Neural progenitor cell (in vitro differentiated cells): ENCODE data around the gene ADAMTSL1. TPM values are rescaled to one million over a fixed set of nuclear protein-coding genes. Genes with fewer than 3 reads are reported as not detected.
A peak's percentile ranks its signal among the peaks of the same experiment; 100 is the strongest.
"Not testable (repeated sequence)": the region's sequence is repeated elsewhere in the genome, so short reads cannot be mapped to it uniquely, and the experiment has no call there.

Source experiments
- DNase-seq: peaks from one replicate; pipeline ENCODE4 v3.0.0-alpha.2; 2016; ENCODE audit warnings: low spot score
- H2AFZ ChIP-seq: fragments of 200-600 bp; sonication (generic); replicated peaks from 2 replicates; pipeline ENCODE4 v1.6.1; 2016; ENCODE audit warnings: antibody characterized with exemption
- H3F3A ChIP-seq: fragments of 200-600 bp; sonication (generic); 2 replicates; pipeline ENCODE4 v1.6.1; 2016; ENCODE audit warnings: antibody characterized with exemption, low read depth
- H3K27ac ChIP-seq: fragments of 200-600 bp; sonication (generic); 2 replicates; pipeline ENCODE4 v1.5.1; 2016; ENCODE audit warnings: mild to moderate bottlenecking
- H3K27me3 ChIP-seq: fragments of 200-600 bp; sonication (generic); 2 replicates; pipeline ENCODE4 v1.6.1; 2016; ENCODE audit warnings: mild to moderate bottlenecking, moderate library complexity
- H3K36me3 ChIP-seq: fragments of 200-600 bp; sonication (generic); 2 replicates; pipeline ENCODE4 v1.5.1; 2016
- H3K4me1 ChIP-seq: fragments of 200-600 bp; sonication (generic); 2 replicates; pipeline ENCODE4 v1.6.1; 2016; ENCODE audit warnings: mixed run types
- H3K4me2 ChIP-seq: fragments of 200-600 bp; sonication (generic); 2 replicates; pipeline ENCODE4 v1.6.1; 2016
- H3K4me3 ChIP-seq: fragments of 200-600 bp; sonication (generic); 2 replicates; pipeline ENCODE4 v1.5.1; 2016
- H3K79me2 ChIP-seq: fragments of 200-600 bp; sonication (generic); 2 replicates; pipeline ENCODE4 v1.6.1; 2016; ENCODE audit warnings: low read depth
- H3K9ac ChIP-seq: fragments of 200-600 bp; sonication (generic); 2 replicates; pipeline ENCODE4 v1.6.1; 2016
- H3K9me3 ChIP-seq: fragments of 200-600 bp; sonication (generic); 2 replicates; pipeline ENCODE4 v1.5.1; 2016; ENCODE audit warnings: low read depth
- H4K20me1 ChIP-seq: fragments of 200-600 bp; sonication (generic); 2 replicates; pipeline ENCODE4 v1.6.1; 2016; ENCODE audit warnings: low read depth
- H3K27ac Mint-ChIP-seq: 3 replicates; pipeline ENCODE4 v1.8.0; 2021; ENCODE audit warnings: mixed read lengths
- H3K27me3 Mint-ChIP-seq: 2 replicates; pipeline ENCODE4 v1.8.0; 2022; ENCODE audit warnings: low read depth, mild to moderate bottlenecking, inconsistent platforms, moderate library complexity, mixed read lengths; ENCODE audit not compliant: insufficient read depth
- H3K36me3 Mint-ChIP-seq: 3 replicates; pipeline ENCODE4 v1.8.0; 2021; ENCODE audit warnings: mixed read lengths
- H3K4me1 Mint-ChIP-seq: 3 replicates; pipeline ENCODE4 v1.8.0; 2021; ENCODE audit warnings: mixed read lengths
- H3K4me3 Mint-ChIP-seq: 3 replicates; pipeline ENCODE4 v1.8.0; 2021; ENCODE audit warnings: mild to moderate bottlenecking, moderate library complexity, mixed read lengths
- H3K9me3 Mint-ChIP-seq: 3 replicates; pipeline ENCODE4 v1.8.0; 2020; ENCODE audit warnings: mixed read lengths
- CTCF ChIP-seq: fragments of 200-600 bp; sonication (generic); IDR thresholded peaks from 2 replicates; pipeline ENCODE4 v1.5.1; 2017; ENCODE audit warnings: antibody characterized with exemption, mild to moderate bottlenecking
- EZH2 ChIP-seq: fragments of 200-600 bp; sonication (generic); IDR thresholded peaks from 2 replicates; pipeline ENCODE4 v1.6.1; 2017; ENCODE audit warnings: antibody characterized with exemption, mild to moderate bottlenecking, moderate library complexity
- EZH2phosphoT487 ChIP-seq: fragments of 200-600 bp; sonication (generic); IDR thresholded peaks from 2 replicates; pipeline ENCODE4 v1.6.1; 2017; ENCODE audit warnings: antibody characterized with exemption
- total RNA-seq: library from RNA; depleted of rRNA; stranded (reverse); fragments of >200 nt; gene quantifications from 2 replicates; pipeline ENCODE4 v1.2.3, GENCODE V29; 2015; ENCODE audit warnings: low replicate concordance

Gene ADAMTSL1
- total RNA-seq, 1 donor from 2014 or later, result 0.73 TPM

GRCh38 chr9:18866121-18866831 is 392.3 kb downstream of the ADAMTSL1 start:
- H3K27ac ChIP-seq, result no peak overlapping the region
- no peaks in the 10 kb centered on the region for H4K20me1 ChIP-seq
- Mint-ChIP-seq H3K27me3 (no peaks in the 10 kb centered on the region), H3K4me3 (no peak overlapping the region), H3K9me3 (peaks cover 7% of the 10 kb centered on the region), H3K27ac (no peak overlapping the region), H3K4me1 (peaks cover 12% of the 10 kb centered on the region), H3K36me3 (no peaks in the 10 kb centered on the region)
- no peak overlapping the region for H3K9ac ChIP-seq
- H3K4me1 ChIP-seq, result peaks cover 6% of the 10 kb centered on the region
- no peak overlapping the region for H3K4me3 ChIP-seq
- no peaks in the 10 kb centered on the region for H3F3A ChIP-seq
- no peaks in the 10 kb centered on the region for H3K36me3 ChIP-seq
- peak overlapping the region; percentile 21 for H2AFZ ChIP-seq
- H3K27me3 ChIP-seq, result no peaks in the 10 kb centered on the region
- H3K4me2 ChIP-seq, result no peak overlapping the region
- DNase-seq, result no peak
- TF ChIP-seq EZH2, result no peak
- no peak for TF ChIP-seq CTCF
- TF ChIP-seq EZH2phosphoT487, result no peak
- no peaks in the 10 kb centered on the region for H3K9me3 ChIP-seq
- H3K79me2 ChIP-seq, result no peaks in the 10 kb centered on the region

- Histone ChIP-seq H3K36me3 (no peaks in the 10 kb centered on the region), H2AFZ (no peak overlapping the region), H3K4me2 (no peak overlapping the region), H3F3A (no peaks in the 10 kb centered on the region), H3K27ac (no peak overlapping the region), H3K9me3 (no peaks in the 10 kb centered on the region), H3K4me3 (no peak overlapping the region), H3K4me1 (no peaks in the 10 kb centered on the region), H3K27me3 (no peaks in the 10 kb centered on the region), H4K20me1 (no peaks in the 10 kb centered on the region), H3K9ac (no peak overlapping the region), H3K79me2 (no peaks in the 10 kb centered on the region)
- no peak for DNase-seq
- H3K4me1 Mint-ChIP-seq, result peaks cover 4% of the 10 kb centered on the region
- no peak overlapping the region for H3K4me3 Mint-ChIP-seq
- H3K27ac Mint-ChIP-seq, result no peak overlapping the region
- H3K9me3 Mint-ChIP-seq, result peaks cover 7% of the 10 kb centered on the region
- no peak for TF ChIP-seq CTCF
- no peak for TF ChIP-seq EZH2
- no peak for TF ChIP-seq EZH2phosphoT487
- H3K27me3 Mint-ChIP-seq, result no peaks in the 10 kb centered on the region
- no peaks in the 10 kb centered on the region for H3K36me3 Mint-ChIP-seq
Measured at GRCh38 chr9:18869725-18870124, 395.8 kb downstream of the ADAMTSL1 start.

- Mint-ChIP-seq H3K36me3 (no peaks in the 10 kb centered on the region), H3K9me3 (peaks cover 7% of the 10 kb centered on the region), H3K27ac (no peak overlapping the region), H3K27me3 (no peaks in the 10 kb centered on the region), H3K4me1 (no peaks in the 10 kb centered on the region), H3K4me3 (no peak overlapping the region)
- Histone ChIP-seq H3K27me3 (no peaks in the 10 kb centered on the region), H4K20me1 (no peaks in the 10 kb centered on the region), H3K79me2 (no peaks in the 10 kb centered on the region), H3K36me3 (no peaks in the 10 kb centered on the region), H3K4me2 (no peak overlapping the region), H3K9me3 (no peaks in the 10 kb centered on the region), H3K27ac (no peak overlapping the region), H3K9ac (no peak overlapping the region), H3K4me3 (no peak overlapping the region), H3K4me1 (no peaks in the 10 kb centered on the region), H2AFZ (no peak overlapping the region), H3F3A (no peaks in the 10 kb centered on the region)
- TF ChIP-seq EZH2, result no peak
- TF ChIP-seq EZH2phosphoT487, result no peak
- no peak for TF ChIP-seq CTCF
- DNase-seq, result no peak
Measured at GRCh38 chr9:18874069-18874468, 400.1 kb downstream of the ADAMTSL1 start.

- H3K27ac ChIP-seq, result not testable (repeated sequence)
Measured at GRCh38 chr9:18874990-18875389, 401.0 kb downstream of the ADAMTSL1 start.

More at GRCh38 chr9:18874990-18875389, 401.0 kb downstream of the ADAMTSL1 start:
- H4K20me1 ChIP-seq, H3K4me3 Mint-ChIP-seq, H3K4me2 ChIP-seq, H3K9me3 ChIP-seq, H2AFZ ChIP-seq, H3K4me1 Mint-ChIP-seq, H3K27me3 Mint-ChIP-seq, H3K4me1 ChIP-seq, H3K27me3 ChIP-seq, H3K4me3 ChIP-seq, DNase-seq, H3K36me3 ChIP-seq, H3F3A ChIP-seq, H3K27ac Mint-ChIP-seq, H3K79me2 ChIP-seq, H3K9me3 Mint-ChIP-seq, H3K36me3 Mint-ChIP-seq, H3K9ac ChIP-seq: not testable (repeated sequence)
